PC-9 (cell line): ENCODE data around the gene ADI1. TPM values are rescaled to one million over a fixed set of nuclear protein-coding genes. Genes with fewer than 3 reads are reported as not detected.

Experiments used
- BruUV-seq: library from RNA; stranded (reverse); fragments of 400-500 nt; replicated peaks from 2 replicates; lab custom pipeline; 2021; lab: Mats Ljungman, UMichigan
- CTCF ChIA-PET: fragments of 300-600 bp; sonication (Branson Sonifier 250); formaldehyde crosslinking; loops from one replicate; lab custom pipeline; 2022; ENCODE audit warnings: antibody characterized with exemption; lab: Charles Lee
- POLR2A ChIA-PET: fragments of 300-600 bp; sonication (Branson Sonifier 250); formaldehyde crosslinking; loops from one replicate; lab custom pipeline; 2022; ENCODE audit warnings: antibody characterized with exemption; ENCODE audit not compliant: unreplicated experiment; lab: Charles Lee
- DNase-seq, 2 experiments: peaks; one replicate each; pipeline versions ENCODE4 v3.0.0 to v3.0.0-alpha.2; 2015 to 2022; ENCODE audit warnings: mixed read lengths in 1 of 2
- H2AFZ ChIP-seq: fragments of 200-600 bp; sonication (generic); 2 replicates; pipeline ENCODE4 v1.8.1; 2017; ENCODE audit warnings: antibody characterized with exemption
- H3F3A ChIP-seq: fragments of 200-600 bp; sonication (generic); 2 replicates; pipeline ENCODE4 v1.8.1; 2017; ENCODE audit warnings: antibody characterized with exemption, mild to moderate bottlenecking, low read depth; ENCODE audit not compliant: insufficient read depth
- H3K27ac ChIP-seq: fragments of 200-600 bp; sonication (generic); 2 replicates; pipeline ENCODE4 v1.6.1; 2016; ENCODE audit warnings: mixed run types
- H3K27me3 ChIP-seq: fragments of 200-600 bp; sonication (generic); 2 replicates; pipeline ENCODE4 v1.6.1; 2016; ENCODE audit warnings: low read depth, mixed run types; ENCODE audit not compliant: insufficient read depth
- H3K36me3 ChIP-seq: fragments of 200-600 bp; sonication (generic); 2 replicates; pipeline ENCODE4 v1.6.1; 2016; ENCODE audit warnings: low read depth, mixed run types
- H3K4me1 ChIP-seq: fragments of 200-600 bp; sonication (generic); replicated peaks from 2 replicates; pipeline ENCODE4 v1.6.1; 2016; ENCODE audit warnings: mixed run types; ENCODE audit not compliant: insufficient read depth
- H3K4me2 ChIP-seq: fragments of 200-600 bp; sonication (generic); 2 replicates; pipeline ENCODE4 v1.6.1; 2017; ENCODE audit warnings: mixed run types
- H3K4me3 ChIP-seq: fragments of 200-600 bp; sonication (generic); 2 replicates; pipeline ENCODE4 v1.6.1; 2016; ENCODE audit warnings: mixed run types
- H3K79me2 ChIP-seq: fragments of 200-600 bp; sonication (generic); 2 replicates; pipeline ENCODE4 v1.6.1; 2017; ENCODE audit warnings: low read depth, mixed run types
- H3K9me2 ChIP-seq: fragments of 200-600 bp; sonication (generic); 2 replicates; pipeline ENCODE4 v1.8.1; 2017; ENCODE audit warnings: mild to moderate bottlenecking; ENCODE audit not compliant: insufficient read depth
- H3K9me3 ChIP-seq: fragments of 200-600 bp; sonication (generic); 2 replicates; pipeline ENCODE4 v1.8.1; 2016; ENCODE audit warnings: low read depth; ENCODE audit not compliant: insufficient read depth
- H4K20me1 ChIP-seq: fragments of 200-600 bp; sonication (generic); 2 replicates; pipeline ENCODE4 v1.8.1; 2017; ENCODE audit not compliant: insufficient read depth
- CTCF ChIP-seq: fragments of 200-600 bp; sonication (generic); conservative IDR thresholded peaks from 2 replicates; pipeline ENCODE4 v1.6.1; 2017; ENCODE audit warnings: mixed run types, antibody characterized with exemption, mild to moderate bottlenecking, moderate library complexity
- EZH2 ChIP-seq: fragments of 200-600 bp; sonication (generic); IDR thresholded peaks from 2 replicates; pipeline ENCODE4 v1.8.0; 2017; ENCODE audit warnings: antibody characterized with exemption, low read depth
- intact Hi-C: fragments of 100-400 bp; cut with micrococcal nuclease; formaldehyde crosslinking; loops from one replicate; pipeline ENCODE4 v1.10.0; 2022; ENCODE audit not compliant: unreplicated experiment
- total RNA-seq: library from RNA; stranded (reverse); gene quantifications from 2 replicates; pipeline ENCODE4 v1.2.3, GENCODE V29; 2021

Gene ADI1
- total RNA-seq, 1 experiment from 2014 or later, result 54.5 TPM

DNA sequence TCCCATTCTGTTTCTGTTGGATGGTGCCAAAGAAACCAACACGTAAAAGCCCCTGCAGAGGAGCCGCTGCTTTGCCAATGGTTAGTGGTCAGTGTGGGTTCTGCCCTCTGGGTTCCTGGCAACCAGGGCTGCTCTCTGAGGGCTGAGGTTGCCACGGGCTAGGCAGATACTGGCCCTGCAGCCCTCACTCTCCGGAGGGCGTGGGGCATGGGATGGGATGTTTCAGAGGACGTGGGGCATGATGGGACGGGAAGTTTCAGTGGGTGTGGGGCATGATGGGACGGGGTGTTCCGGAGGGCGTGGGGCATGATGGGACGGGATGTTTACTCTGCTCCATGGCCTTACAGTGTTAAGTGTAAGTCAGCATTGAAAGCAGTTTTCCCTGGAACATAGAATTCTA is 34.2 kb downstream of the ADI1 start:
- POLR2A ChIA-PET, result no interaction called here
- Histone ChIP-seq H3K9me2 (no peaks in the 10 kb centered on the region), H3K4me2 (no peak overlapping the region), H3K9me3 (no peaks in the 10 kb centered on the region), H3K36me3 (no peaks in the 10 kb centered on the region), H3K4me1 (no peaks in the 10 kb centered on the region), H3K79me2 (no peaks in the 10 kb centered on the region), H4K20me1 (no peaks in the 10 kb centered on the region; the same call in none of the 2 replicates), H3K4me3 (no peak overlapping the region), H2AFZ (no peak overlapping the region), H3K27me3 (no peaks in the 10 kb centered on the region), H3F3A (peaks cover 4% of the 10 kb centered on the region; the same call in 1 of the 2 replicates), H3K27ac (no peak overlapping the region)
- BruUV-seq, result no TSS peak
- TF ChIP-seq CTCF (no peak), EZH2 (no peak)
- DNase-seq, result no peak
- CTCF ChIA-PET, result no interaction called here
- intact Hi-C loops, result no loop called here

GRCh38 chr2:3483986-3484960 is 35.1 kb downstream of the ADI1 start:
- intact Hi-C loops, result no loop called here
- no peaks in the 10 kb centered on the region for H3K9me2 ChIP-seq
- H3K36me3 ChIP-seq, result no peaks in the 10 kb centered on the region
- no peak overlapping the region for H3K4me3 ChIP-seq
- peak in 1 of 2 experiments; percentile 15 for DNase-seq
- H3F3A ChIP-seq, result peaks cover 4% of the 10 kb centered on the region; the same call in 1 of the 2 replicates
- no peak overlapping the region for H2AFZ ChIP-seq
- H3K27me3 ChIP-seq, result no peaks in the 10 kb centered on the region
- H3K9me3 ChIP-seq, result no peaks in the 10 kb centered on the region
- no peak overlapping the region for H3K27ac ChIP-seq
- ChIA-PET CTCF (no interaction called here), POLR2A (no interaction called here)
- no peaks in the 10 kb centered on the region for H3K4me1 ChIP-seq
- no peak for TF ChIP-seq EZH2
- TF ChIP-seq CTCF, result no peak
- H3K79me2 ChIP-seq, result no peaks in the 10 kb centered on the region
- H4K20me1 ChIP-seq, result no peaks in the 10 kb centered on the region; the same call in none of the 2 replicates
- no TSS peak for BruUV-seq
- H3K4me2 ChIP-seq, result no peak overlapping the region

- POLR2A ChIA-PET, result no interaction called here
- Histone ChIP-seq H3K9me2 (no peaks in the 10 kb centered on the region), H3K27me3 (no peaks in the 10 kb centered on the region), H3K4me3 (no peak overlapping the region), H3F3A (peaks cover 4% of the 10 kb centered on the region; the same call in 1 of the 2 replicates), H3K27ac (no peak overlapping the region), H3K36me3 (no peaks in the 10 kb centered on the region), H4K20me1 (no peaks in the 10 kb centered on the region; the same call in none of the 2 replicates), H3K4me1 (no peaks in the 10 kb centered on the region), H2AFZ (no peak overlapping the region), H3K9me3 (no peaks in the 10 kb centered on the region), H3K4me2 (no peak overlapping the region), H3K79me2 (no peaks in the 10 kb centered on the region)
- no TSS peak for BruUV-seq
- DNase-seq, result peak in 1 of 2 experiments; percentile 31
- CTCF ChIA-PET, result no interaction called here
- intact Hi-C loops, result no loop called here
- TF ChIP-seq EZH2 (no peak), CTCF (no peak)
Observed at GRCh38 chr2:3483227-3483985, 35.9 kb downstream of the ADI1 start.
